GM21786 (cell line): Measurements from ENCODE around the gene LGALS9.
"Not testable (repeated sequence)": the region's sequence is repeated elsewhere in the genome, so short reads cannot be mapped to it uniquely, and the experiment has no call there.

Source experiments
- ATAC-seq: cut with Tn5 transposase; IDR thresholded peaks from one replicate; pipeline ENCODE4 v1.9.1; 2021; ENCODE audit not compliant: unreplicated experiment

Gene LGALS9

DNA sequence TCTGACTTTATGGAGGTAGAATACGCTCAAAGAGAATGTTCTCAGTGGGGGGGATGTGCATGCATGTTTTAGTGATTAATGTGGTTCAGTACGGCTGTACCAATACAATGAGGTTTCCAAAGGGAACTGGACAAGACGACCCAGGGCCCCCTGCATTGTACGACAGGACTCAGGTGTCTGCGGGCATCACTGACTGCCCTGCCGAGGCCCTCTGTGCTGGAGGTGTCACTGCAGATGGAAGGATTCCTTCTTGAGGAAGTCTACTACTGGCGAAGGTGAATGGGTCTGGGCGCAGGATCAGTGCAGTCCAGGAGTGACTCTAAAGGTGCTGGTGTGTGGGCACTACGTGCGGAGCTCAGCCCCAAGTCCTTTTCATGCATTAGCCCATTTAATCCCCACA, 3.5 kb upstream of the LGALS9 start:
- ATAC-seq = no peak

- no peak for ATAC-seq
Measured at GRCh38 chr17:27628376-27628775, 2.6 kb upstream of the LGALS9 start.

DNA sequence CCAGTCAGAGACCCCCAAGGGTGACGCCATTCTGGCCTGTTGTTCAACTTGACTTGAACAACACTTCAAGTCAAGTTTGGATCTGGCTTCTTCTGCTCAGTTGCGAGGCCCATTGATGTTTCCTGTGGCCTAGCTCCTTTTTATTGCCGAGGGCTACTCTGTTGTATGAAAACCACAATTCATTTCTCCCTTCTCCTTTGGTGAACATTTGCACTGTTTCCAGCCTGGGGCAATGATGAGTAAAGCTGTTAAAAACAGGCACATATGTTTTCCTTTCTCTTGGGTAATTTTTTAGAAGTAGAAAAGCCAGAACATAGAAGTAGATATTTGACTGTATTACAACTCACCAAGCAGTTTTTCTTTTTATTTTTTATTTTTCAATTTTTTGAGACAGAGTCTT, 1.7 kb upstream of the LGALS9 start:
- ATAC-seq = not testable (repeated sequence)

- ATAC-seq = peak; percentile 29
Measured at GRCh38 chr17:27631411-27631760, 398 bp downstream of the LGALS9 start.

- ATAC-seq = no peak
Measured at GRCh38 chr17:27631897-27632725, 1.1 kb downstream of the LGALS9 start.

DNA sequence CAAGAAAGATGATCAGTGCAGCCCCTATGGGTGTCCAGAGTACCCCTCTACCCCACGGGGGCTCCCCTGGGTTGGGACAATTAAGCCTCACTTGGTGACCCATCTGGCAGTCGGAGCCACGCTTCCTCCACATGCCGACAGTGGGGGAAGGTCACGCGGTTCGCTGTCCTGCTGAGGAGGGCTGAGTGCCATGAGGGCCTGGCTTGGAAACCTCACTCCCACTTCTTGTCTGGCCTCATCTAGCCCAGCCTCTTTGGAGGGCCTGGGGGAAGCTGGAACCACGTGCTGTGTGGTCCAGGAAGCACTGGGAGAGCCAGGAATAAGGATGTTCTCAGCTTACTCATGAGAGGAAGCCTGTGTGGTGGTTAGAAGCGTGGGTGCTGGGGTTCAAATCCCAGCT, 1.8 kb downstream of the LGALS9 start:
- ATAC-seq = not testable (repeated sequence)

DNA sequence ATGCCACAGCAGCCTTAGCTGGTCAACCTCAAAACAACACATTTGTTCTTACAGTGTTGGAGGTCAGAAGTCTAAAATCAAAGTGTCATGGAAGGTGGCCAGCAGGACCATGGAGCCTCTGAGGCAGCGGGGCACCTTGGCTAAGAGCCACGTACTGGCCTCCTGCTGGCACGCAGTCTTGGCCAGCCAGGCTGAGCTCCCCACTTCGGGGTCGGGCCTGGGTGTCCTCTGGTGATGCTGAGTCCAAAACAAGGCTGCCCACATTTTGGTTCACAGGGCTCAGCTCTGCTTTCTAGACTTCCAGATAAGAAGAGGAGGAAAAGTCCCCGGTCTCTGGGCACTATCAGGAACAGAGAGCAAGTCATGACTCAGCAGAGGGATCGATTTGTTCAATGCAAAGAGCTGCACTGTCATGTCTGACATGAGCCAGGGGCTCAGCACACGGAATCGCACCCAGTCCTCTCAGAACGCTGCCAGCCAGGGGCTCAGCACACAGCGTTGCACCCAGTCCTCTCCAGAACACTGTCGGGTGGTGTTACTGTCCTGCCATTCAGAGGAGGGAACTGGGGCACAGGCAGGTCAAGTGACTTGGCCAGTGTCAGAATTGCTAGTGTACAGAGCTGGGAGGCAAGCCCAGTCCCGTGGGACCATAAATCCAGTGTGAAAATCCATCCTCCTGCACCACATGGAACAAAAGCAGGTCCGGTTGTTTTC, 2.5 kb downstream of the LGALS9 start:
- ATAC-seq = no peak

DNA sequence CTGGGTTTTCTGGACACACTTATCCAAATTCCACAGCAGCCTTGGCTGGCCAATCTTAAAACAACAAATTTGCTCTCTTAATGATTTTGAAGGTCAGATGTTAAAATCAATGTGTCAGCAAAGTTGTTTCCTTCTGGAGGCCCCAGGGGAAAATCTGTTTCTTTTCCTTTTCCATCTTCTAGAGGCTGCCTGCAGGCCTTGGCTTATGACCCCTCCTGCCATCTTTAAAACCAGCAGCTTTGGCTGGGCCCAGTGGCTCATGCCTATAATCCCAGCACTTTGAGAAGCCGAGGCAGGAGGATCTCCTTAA, 3.0 kb downstream of the LGALS9 start:
- ATAC-seq = no peak

DNA sequence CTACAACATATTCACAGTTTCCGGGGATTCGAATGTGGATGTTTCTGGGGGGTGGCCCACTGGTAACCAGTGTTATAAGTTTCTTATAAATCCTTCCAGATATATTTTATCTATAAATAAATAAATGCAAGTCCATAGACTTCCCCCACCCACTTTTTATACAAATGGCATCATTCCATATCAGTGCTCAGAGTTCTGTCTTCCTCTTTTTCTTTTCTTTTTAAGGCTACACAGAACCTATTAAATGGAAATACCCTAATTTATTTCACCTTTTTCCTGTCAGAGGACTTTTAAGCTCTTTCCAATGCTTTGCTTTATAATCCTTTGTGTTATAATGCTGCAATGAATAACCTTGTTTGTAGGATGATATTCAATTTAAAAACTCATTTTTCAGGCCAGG, 3.8 kb downstream of the LGALS9 start:
- no peak for ATAC-seq

- no peak for ATAC-seq
Measured at GRCh38 chr17:27635275-27635823, 4.4 kb downstream of the LGALS9 start.

DNA sequence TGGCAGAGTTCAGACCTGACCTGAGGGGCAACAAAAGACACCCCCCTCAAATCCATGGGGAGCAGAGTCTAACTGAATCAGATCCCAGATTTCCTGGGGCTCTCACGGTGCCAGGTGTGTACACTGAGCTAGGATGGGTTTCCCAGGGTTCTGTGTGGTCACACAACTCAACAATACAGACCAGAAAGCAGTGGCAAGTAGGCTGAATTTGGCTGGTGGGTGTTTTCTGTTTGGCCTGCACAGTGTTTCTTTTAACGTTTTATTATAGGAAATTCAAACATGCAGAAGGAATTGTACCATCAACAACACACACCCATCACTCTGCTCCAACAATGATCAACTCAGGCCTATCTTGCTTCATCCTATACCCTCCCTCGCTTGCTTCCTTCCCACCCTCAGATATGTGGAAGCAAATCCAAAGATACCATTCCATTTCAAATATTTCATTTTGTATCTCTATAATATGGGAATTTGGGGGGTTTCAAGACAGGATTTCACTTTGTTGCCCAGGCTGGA, 5.1 kb downstream of the LGALS9 start:
- not testable (repeated sequence) for ATAC-seq

GRCh38 chr17:27637818-27638217, 6.8 kb downstream of the LGALS9 start:
- ATAC-seq = not testable (repeated sequence)

DNA sequence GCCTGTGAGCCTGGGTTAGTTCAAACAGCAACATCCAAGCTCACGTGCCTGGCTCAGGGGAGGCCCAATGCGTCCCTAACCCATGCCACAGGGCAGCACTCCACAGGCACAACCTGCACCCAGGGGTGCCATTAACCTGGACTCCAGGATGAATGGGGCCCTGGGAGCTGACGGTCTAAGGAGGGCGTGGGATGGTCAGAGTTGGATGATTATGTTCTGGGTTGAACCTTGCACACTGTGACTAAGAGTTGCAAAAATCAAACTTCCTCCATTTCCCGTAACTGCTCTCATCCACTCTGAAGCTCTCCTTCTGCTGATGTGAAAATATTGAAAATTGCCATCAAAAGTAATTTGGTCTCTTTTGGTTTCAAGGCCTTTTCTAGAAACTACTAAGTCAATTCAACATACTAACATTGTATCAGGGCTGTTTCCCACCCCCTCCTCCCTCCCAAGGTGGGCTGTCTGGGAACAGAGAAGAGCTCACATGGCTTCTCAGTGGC, 7.5 kb downstream of the LGALS9 start:
- not testable (repeated sequence) for ATAC-seq

- ATAC-seq = no peak
Measured at GRCh38 chr17:27640790-27641189, 9.8 kb downstream of the LGALS9 start.

- ATAC-seq = no peak
Measured at GRCh38 chr17:27644586-27644985, 13.6 kb downstream of the LGALS9 start.

- not testable (repeated sequence) for ATAC-seq
Measured at GRCh38 chr17:27645621-27646020, 14.6 kb downstream of the LGALS9 start.

- ATAC-seq = no peak
Measured at GRCh38 chr17:27646232-27646631, 15.2 kb downstream of the LGALS9 start.

GRCh38 chr17:27647765-27648164, 16.8 kb downstream of the LGALS9 start:
- no peak for ATAC-seq

DNA sequence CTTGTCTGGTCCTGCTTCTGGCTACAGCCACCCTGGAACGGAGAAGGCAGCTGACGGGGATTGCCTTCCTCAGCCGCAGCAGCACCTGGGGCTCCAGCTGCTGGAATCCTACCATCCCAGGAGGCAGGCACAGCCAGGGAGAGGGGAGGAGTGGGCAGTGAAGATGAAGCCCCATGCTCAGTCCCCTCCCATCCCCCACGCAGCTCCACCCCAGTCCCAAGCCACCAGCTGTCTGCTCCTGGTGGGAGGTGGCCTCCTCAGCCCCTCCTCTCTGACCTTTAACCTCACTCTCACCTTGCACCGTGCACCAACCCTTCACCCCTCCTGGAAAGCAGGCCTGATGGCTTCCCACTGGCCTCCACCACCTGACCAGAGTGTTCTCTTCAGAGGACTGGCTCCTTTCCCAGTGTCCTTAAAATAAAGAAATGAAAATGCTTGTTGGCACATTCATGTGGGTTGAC, 18.2 kb downstream of the LGALS9 start:
- not testable (repeated sequence) for ATAC-seq

- no peak for ATAC-seq
Measured at GRCh38 chr17:27649929-27650328, 18.9 kb downstream of the LGALS9 start.

DNA sequence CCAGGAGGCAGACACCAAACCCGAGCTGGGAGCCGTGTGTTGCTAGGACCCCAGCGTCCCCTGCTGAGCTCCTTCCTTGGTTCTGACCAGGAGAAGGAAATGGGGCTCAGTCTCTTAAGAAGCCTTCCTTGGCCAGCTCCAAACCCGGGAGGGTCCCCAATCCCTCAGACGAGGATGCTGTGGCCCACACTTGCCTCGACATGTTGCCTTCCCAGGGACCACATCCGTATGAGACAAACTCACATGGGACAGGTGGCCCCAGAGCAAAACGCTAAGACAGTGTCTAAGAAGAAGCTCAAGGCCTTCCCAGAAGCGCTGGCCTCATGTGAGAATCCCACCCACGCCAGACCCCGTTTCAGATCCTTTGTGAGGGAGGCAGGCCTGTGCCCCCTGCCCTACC, 19.8 kb downstream of the LGALS9 start:
- no peak for ATAC-seq
